ENCODE results near the gene GAP43. TPM values are rescaled to one million over a fixed set of nuclear protein-coding genes. Genes with fewer than 3 reads are reported as not detected.

Gene GAP43
- total and polyA plus RNA-seq, 12 donors, result 0.32 to 23.2 (median 0.74) TPM; not detected in 3

DNA sequence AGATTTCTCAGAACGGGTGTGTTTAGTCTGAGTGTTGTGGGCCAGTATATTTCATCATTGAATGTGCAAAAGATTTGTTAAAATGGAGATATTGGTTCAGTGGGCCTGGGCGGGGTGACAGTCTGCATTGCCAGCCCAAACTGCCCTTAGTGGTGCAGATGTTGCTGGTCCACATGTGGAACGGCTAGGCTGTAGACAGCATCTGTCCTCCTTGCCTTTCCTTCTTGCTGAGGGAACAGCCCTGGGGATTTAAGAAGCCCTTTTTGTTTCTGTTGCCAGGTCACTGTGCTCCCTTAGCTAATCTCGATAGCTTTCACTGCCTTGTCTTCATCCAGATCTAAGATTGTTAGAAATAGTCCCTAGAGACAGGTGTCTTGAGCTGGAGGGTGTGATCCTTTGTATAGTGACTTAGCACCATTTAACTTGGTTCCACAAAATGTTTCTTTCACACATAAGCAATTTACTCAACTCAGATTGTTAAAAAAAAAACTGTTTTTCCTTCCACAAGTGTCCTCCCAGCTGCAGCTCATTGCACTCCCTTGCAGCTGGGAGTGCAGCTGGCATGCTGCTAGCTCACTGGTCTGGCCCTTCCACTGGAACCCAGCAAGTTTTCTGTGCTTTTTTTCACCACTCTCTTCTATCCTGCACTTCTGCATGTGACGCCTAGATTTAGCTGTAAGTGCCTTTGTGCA is 37.5 kb downstream of the GAP43 start:
- Histone ChIP-seq H3K4me3 (no peak overlapping the region), H3K9me3 (replicated peaks in 1 of 3) (no peaks in the 10 kb centered on the region), H3K4me1 (replicated peaks in 1 of 2) (peaks cover 7 to 12% of the 10 kb centered on the region in 2 donors), H3K36me3 (replicated peaks in 1 of 2) (no peaks in the 10 kb centered on the region), H3K27me3 (no peaks in the 10 kb centered on the region), H3K27ac (no peak overlapping the region)
- intact Hi-C loops (cut with DNase I), result no loop called here
- no peak for DNase-seq
- no peak for TF ChIP-seq CTCF (IDR thresholded peaks at IDR 0.05)
- TF ChIP-seq POLR2A (IDR thresholded peaks at IDR 0.05), result no peak
- WGBS, 4 donors, result 75 to 88% (median 83%) methylated on average over 5 of the region's 5 CpGs

DNA sequence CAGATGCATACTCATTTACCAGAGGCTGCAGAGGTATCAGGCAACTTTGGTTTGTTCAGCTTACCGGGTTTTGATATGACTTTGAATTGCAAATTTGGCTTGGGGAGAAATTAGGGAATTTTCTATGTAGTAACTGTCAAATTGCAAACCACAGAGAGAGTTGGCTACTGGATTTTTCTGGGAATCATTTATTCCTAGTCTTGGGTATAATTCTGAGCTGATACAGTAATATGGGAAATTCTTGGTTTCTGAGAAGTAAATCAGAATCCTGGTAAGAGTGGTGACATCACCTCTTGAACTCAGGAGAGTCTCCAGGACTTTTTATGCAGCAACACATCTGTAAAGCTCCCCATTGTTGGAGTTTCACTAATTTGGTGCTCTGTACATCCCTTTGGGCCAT is 39.0 kb downstream of the GAP43 start:
- 91 to 100% (median 94%) methylated on average over 1 of the region's 1 CpG for WGBS, 4 donors
- Histone ChIP-seq H3K4me3 (no peak overlapping the region), H3K27me3 (no peaks in the 10 kb centered on the region), H3K36me3 (replicated peaks in 1 of 2) (no peaks in the 10 kb centered on the region), H3K27ac (no peak overlapping the region), H3K9me3 (replicated peaks in 1 of 3) (no peaks in the 10 kb centered on the region), H3K4me1 (replicated peaks in 1 of 2) (peaks cover 7 to 12% of the 10 kb centered on the region in 2 donors)
- intact Hi-C loops (cut with DNase I), result no loop called here
- no peak for TF ChIP-seq CTCF (IDR thresholded peaks at IDR 0.05)
- TF ChIP-seq POLR2A (IDR thresholded peaks at IDR 0.05), result no peak
- no peak for DNase-seq

DNA sequence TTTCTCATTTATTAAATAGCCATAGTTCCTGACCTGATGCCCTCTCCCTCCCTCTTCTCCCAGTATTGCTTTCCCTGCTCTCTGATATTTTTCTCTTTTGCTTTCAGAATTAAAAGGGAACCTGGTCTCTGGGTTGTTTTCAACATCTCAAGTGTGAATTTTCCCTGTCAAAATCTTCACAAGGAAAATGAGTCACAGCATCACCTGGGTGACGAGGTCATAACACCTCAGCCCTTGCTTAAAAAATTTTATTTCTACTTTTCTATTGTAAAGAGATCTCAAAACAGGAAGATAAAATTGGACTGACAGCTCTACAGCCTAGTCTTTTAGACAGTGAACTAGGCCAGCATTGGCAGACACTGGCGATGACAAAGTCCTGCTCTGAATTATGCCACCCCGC is 40.1 kb downstream of the GAP43 start:
- no peak overlapping the region for H3K4me3 ChIP-seq
- no peaks in the 10 kb centered on the region for H3K36me3 ChIP-seq (replicated peaks in 1 of 2)
- H3K27ac ChIP-seq, result no peak overlapping the region
- H3K4me1 ChIP-seq (replicated peaks in 1 of 2), result peaks cover 0 to 4% of the 10 kb centered on the region in 2 donors
- intact Hi-C loops (cut with DNase I), result no loop called here
- no peaks in the 10 kb centered on the region for H3K27me3 ChIP-seq
- no peaks in the 10 kb centered on the region for H3K9me3 ChIP-seq (replicated peaks in 1 of 3)
- TF ChIP-seq POLR2A (IDR thresholded peaks at IDR 0.05) (no peak), CTCF (IDR thresholded peaks at IDR 0.05) (no peak)
- DNase-seq, result no peak
- WGBS, 4 donors, result 85 to 92% (median 89%) methylated on average over 3 of the region's 3 CpGs

DNA sequence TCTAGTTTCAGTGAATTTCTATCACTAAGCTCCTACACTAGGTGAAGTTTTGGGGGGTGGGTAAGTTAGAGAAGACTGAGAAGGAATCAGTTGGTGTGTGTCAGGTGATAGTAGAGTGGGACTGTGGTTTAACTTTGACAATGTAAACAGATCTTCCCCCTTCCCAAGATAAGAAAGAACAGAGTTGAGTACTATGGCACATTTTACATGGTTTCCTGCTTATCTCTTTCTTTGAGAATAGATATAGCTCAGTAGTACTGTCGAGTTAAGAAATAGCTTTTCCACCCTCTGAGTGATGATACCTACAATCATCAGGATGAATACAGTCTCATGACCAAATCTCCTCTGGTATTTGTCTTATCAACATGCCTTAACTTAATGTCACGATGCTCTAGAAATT is 42.8 kb downstream of the GAP43 start:
- intact Hi-C loops (cut with DNase I), result no loop called here
- H3K36me3 ChIP-seq (replicated peaks in 1 of 2), result no peaks in the 10 kb centered on the region
- 77 to 92% (median 85%) methylated on average over 2 of the region's 2 CpGs for WGBS, 4 donors
- no peaks in the 10 kb centered on the region for H3K4me1 ChIP-seq (replicated peaks in 1 of 2)
- no peaks in the 10 kb centered on the region for H3K27me3 ChIP-seq
- H3K4me3 ChIP-seq, result no peak overlapping the region
- TF ChIP-seq CTCF (IDR thresholded peaks at IDR 0.05) (no peak), POLR2A (IDR thresholded peaks at IDR 0.05) (no peak)
- no peak for DNase-seq
- H3K27ac ChIP-seq, result no peak overlapping the region
- H3K9me3 ChIP-seq (replicated peaks in 1 of 3), result no peaks in the 10 kb centered on the region

Measured in adrenal gland (tissue), 12 donors.